Activated T-cell treated with anti-CD3 and anti-CD28 coated beads, Interleukin-2, amount 50 U/mL, for 4 hours (primary cell): ENCODE results near the gene EHD3. TPM values are rescaled to one million over a fixed set of nuclear protein-coding genes. Genes with fewer than 3 reads are reported as not detected.

ENCODE experiments used
- ATAC-seq, 2 donors: fragments of 200-7000 bp; cut with Tn5 transposase; one replicate each; pipeline ENCODE4 v1.10.0; 2021
- DNase-seq: peaks from one replicate; pipeline ENCODE4 v3.0.0-alpha.2; 2020
- H3K27me3 Mint-ChIP-seq: one replicate; pipeline ENCODE4 v1.8.0; 2021; ENCODE audit warnings: low read depth, mixed read lengths
- H3K36me3 Mint-ChIP-seq: one replicate; pipeline ENCODE4 v1.8.0; 2022; ENCODE audit warnings: mixed read lengths; ENCODE audit not compliant: insufficient read depth
- H3K4me1 Mint-ChIP-seq: one replicate; pipeline ENCODE4 v1.8.0; 2021; ENCODE audit warnings: low read depth, mixed read lengths
- H3K4me3 Mint-ChIP-seq: one replicate; pipeline ENCODE4 v1.8.0; 2021; ENCODE audit warnings: mild to moderate bottlenecking, moderate library complexity, mixed read lengths
- H3K9me3 Mint-ChIP-seq: one replicate; pipeline ENCODE4 v1.8.0; 2021; ENCODE audit warnings: mixed read lengths
- total RNA-seq, 3 donors: library from RNA; stranded (reverse); gene quantifications; one replicate each; pipeline ENCODE4 v1.2.1, GENCODE V29; 2021

Gene EHD3
- total RNA-seq, 3 donors from 2014 or later, result 1.8 to 2.2 (median 2.2) TPM

DNA sequence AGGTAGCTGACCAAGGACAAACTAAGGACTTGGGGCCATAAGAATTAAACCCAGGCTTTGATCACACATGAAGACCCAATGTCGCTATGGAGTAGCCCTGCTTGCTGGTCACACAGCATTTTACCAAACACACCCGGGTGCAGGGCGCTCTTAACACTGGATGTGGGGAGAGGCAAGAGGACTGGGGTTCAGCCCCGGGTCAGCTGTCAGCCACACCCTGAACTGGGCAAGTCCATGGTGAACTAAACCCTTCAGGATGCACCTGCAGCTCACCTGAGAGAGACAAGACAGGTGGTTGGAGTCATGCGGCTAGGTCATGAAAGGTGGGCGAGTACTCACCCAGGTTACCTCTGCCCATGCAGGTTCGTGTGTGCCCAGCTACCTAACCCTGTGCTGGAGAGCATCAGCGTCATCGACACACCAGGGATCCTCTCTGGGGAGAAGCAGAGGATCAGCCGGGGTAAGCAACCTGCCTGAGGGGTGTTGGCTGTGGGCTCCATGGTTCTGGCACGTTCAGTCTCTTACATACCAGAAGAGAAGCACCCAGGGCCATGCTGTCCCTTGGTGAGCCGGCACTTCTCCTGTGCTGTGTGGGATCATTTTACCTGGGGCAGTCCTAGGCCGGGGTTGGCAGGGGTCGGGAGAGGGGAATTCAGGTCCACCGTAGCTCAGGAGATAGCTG, 15.2 kb downstream of the EHD3 start:
- ATAC-seq (no peak), DNase-seq (no peak)
- H3K4me1 Mint-ChIP-seq, result no peaks in the 10 kb centered on the region
- no peak overlapping the region for H3K4me3 Mint-ChIP-seq
- no peaks in the 10 kb centered on the region for H3K27me3 Mint-ChIP-seq
- H3K36me3 Mint-ChIP-seq, result peaks cover 11% of the 10 kb centered on the region
- no peaks in the 10 kb centered on the region for H3K9me3 Mint-ChIP-seq

DNA sequence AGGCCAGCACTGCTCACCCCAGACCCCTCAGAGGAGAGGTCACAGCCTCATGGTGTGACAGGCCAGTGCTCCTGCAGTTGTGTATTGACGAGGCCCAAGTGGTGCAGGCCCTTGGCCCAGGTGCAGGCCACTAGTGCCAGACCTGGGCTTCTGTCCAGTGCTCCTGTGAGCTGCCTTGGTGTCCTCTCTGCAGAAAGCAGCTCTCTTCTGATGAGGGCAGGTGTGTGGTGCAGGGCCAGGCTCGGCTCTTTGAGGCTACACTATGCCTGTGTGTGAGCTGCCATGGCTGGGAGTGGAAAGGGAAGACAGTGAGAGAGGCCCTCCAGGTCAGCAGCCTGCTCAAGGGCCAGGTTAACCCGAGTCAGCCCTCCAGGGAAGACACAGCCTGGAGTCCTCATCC, 17.1 kb downstream of the EHD3 start:
- peaks cover 7% of the 10 kb centered on the region for H3K36me3 Mint-ChIP-seq
- no peaks in the 10 kb centered on the region for H3K4me1 Mint-ChIP-seq
- no peaks in the 10 kb centered on the region for H3K9me3 Mint-ChIP-seq
- DNase-seq (no peak), ATAC-seq (no peak)
- H3K27me3 Mint-ChIP-seq, result no peaks in the 10 kb centered on the region
- H3K4me3 Mint-ChIP-seq, result no peak overlapping the region

DNA sequence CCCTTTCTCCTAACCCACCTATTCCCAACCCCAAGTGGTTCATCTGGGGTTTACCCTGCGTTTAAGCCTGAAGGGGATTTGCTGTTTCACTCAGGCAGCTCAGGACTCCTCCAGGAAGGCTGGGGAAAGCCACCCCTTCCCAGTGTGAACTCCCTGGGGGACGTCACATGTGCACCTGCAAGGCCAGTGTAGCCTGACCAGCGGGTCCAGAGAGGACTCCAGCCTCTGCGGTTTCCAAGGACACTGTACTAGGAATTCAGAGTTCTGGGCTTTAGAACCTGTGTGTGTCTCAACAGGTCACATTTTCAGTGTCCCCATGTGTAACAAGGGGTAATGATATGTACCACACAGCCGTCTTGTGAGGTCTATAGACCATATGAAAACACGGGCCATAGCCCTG, 17.9 kb downstream of the EHD3 start:
- DNase-seq (no peak), ATAC-seq (no peak)
- no peak overlapping the region for H3K4me3 Mint-ChIP-seq
- H3K27me3 Mint-ChIP-seq, result no peaks in the 10 kb centered on the region
- H3K36me3 Mint-ChIP-seq, result peaks cover 7% of the 10 kb centered on the region
- H3K9me3 Mint-ChIP-seq, result no peaks in the 10 kb centered on the region
- peaks cover 1% of the 10 kb centered on the region for H3K4me1 Mint-ChIP-seq

DNA sequence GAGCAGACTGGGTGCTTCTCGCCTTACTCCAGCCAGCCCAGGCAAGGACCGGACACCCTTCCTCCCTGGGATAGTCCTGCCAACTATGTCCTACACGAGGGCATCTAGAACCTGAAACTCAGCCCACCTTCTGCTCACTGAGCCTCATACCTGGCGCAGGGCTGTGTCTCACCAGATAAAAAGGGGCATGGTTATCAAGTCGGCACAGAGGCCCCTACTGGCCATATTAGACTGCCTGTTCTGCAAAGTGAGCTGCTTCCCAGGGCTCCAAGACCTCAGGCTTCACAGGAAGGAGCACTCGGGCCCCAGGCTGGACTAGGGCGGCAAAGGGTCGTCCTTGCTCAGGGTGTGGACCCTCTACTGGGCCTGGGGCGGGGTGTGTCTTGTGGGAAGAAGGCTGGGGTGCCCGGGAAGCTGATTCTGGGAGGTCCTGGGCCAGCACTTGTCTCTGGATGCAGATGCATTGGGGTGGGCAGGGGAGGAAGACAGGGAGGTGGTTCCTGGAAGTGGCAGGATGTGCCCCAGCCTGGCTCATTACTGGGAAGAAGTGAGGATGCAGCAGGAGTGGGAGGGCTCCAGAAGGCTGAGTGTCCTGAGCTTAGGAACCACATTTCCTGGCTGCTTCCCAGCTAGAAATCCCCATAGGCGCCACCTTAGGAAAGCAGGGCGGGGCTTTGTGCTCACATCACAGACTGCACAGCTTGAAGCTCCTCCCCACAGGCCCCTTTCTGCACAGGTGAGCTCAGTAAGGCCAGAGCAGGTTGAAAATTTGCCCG, 19.6 kb downstream of the EHD3 start:
- Mint-ChIP-seq H3K27me3 (no peaks in the 10 kb centered on the region), H3K9me3 (no peaks in the 10 kb centered on the region), H3K4me1 (peaks cover 1% of the 10 kb centered on the region), H3K4me3 (no peak overlapping the region), H3K36me3 (peaks cover 2% of the 10 kb centered on the region)
- no peak for DNase-seq
- no peak for ATAC-seq

DNA sequence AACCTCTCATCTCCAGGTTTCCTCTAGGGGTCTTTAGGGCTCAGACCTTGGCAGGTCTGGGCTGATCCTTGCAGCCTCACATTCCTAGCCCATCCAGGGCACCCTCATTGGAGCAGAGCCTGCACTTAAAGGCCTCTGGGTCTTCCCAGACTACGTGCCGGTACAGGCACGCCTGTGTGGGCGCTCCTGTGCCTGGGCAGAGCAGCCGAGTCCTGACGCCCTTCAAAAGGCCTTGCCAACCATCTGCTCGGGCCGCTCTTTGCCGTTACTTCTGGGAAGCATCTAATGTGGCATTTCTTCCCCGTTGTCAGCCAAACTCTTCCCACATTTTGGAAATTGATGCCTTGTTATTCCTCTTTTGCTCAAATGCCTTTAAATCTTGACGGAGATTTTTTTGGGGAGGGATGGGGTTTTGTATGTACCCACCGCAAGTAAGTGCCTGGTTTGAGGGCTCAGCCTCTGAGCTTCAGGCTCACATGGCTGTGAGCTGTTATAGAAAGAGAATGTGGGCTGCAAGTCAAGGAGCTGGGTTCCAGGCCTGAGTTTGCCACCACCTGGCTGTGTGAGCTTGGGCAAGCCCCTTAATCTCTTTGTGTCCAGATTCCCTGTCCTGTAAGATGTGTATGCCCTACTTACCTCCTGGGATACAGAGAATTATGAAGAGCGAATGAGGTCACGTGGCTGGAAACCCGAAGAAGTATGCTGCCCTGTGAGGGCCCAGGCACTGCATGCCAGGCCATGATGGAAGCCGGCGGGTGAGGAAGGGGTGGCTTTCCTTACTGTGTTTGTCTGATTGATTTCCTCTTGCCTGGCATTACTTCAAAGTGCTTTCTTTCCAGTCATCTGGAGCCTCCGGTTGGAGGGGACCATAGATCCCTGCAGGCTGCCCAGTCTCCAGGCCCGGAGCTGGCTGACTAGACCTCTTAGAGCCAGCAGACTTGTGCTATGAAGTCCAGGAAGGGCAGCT, 20.6 kb downstream of the EHD3 start:
- no peak for ATAC-seq
- H3K4me1 Mint-ChIP-seq, result peaks cover 1% of the 10 kb centered on the region

DNA sequence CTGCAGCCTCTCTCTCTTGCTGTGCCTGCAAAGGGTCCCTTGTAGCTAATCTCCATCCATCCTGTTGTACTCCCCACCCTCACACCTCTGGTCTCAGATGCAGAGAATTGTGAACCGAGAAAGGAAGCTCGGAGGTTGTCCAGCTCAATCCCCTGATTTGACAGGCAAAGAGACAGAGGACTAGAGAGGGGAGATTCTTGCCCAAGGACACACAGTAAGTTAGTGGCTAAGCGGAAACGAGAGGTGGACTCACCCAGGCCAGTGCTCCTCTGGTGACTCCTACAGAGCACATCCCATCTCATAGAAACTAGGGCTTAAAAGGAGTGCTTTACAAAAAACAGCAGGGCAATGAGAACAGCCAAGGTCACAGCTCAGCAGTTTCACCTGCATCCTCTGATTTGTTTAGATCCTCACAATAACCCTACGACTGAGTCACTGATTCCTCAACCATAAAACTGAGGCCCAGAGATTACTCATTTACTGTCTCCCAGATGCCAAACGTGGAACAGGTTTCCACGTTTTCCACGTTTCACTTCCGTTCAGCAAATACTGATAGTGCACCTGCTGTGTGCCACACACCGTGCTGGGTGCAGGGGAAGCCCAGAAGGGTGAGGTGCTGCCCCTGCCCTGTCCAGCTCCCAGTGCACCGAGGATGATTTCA, 22.1 kb downstream of the EHD3 start:
- H3K27me3 Mint-ChIP-seq, result no peaks in the 10 kb centered on the region
- H3K9me3 Mint-ChIP-seq, result no peaks in the 10 kb centered on the region
- H3K36me3 Mint-ChIP-seq, result peaks cover 4% of the 10 kb centered on the region
- H3K4me3 Mint-ChIP-seq, result no peak overlapping the region
- ATAC-seq, result no peak
- DNase-seq, result no peak
- H3K4me1 Mint-ChIP-seq, result peaks cover 1% of the 10 kb centered on the region

More for the DNA sequence above, 20.6 kb downstream of the EHD3 start:
- no peaks in the 10 kb centered on the region for H3K27me3 Mint-ChIP-seq
- DNase-seq, result no peak
- H3K4me3 Mint-ChIP-seq, result no peak overlapping the region
- H3K36me3 Mint-ChIP-seq, result peaks cover 2% of the 10 kb centered on the region
- H3K9me3 Mint-ChIP-seq, result no peaks in the 10 kb centered on the region

DNA sequence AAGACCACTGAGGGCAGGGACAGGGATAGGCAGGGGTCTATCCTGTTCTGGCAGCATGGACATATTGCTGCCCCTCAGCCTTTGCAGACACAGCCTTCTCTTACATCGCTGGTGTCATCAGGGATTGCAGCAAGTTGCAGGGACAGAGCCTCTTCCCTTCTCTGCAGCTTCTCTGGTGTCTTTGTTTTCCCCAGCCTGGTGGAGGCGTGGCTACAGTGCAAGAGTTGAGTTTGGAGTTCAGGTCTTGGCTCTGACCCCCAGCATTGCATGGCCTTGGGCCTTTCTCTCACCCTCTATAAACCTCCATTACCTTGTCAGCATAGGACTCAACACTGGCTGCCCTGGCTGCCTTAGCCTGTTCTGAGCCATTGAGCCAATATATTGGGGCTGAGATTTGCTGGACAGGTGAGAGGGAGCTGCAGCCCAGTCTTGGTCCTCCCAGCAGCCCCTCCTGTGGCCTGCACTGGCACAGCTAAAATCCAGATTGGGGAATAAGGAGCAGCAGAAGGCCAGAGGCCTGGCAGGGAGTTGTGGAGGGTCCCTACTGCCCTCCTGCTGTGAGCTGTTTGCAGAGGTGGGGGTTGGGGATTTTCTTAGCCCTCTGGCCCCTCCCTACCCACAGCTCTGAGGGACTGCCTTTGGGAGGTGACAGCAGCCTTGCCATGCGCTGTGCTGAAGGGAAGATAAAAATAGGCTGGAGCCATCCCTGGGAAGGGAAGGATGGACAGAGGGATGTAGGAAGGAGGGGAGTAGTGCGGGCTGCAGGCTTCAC, 22.8 kb downstream of the EHD3 start:
- H3K36me3 Mint-ChIP-seq, result peaks cover 4% of the 10 kb centered on the region
- ATAC-seq (no peak), DNase-seq (no peak)
- no peak overlapping the region for H3K4me3 Mint-ChIP-seq
- H3K27me3 Mint-ChIP-seq, result no peaks in the 10 kb centered on the region
- peaks cover 1% of the 10 kb centered on the region for H3K4me1 Mint-ChIP-seq
- H3K9me3 Mint-ChIP-seq, result no peaks in the 10 kb centered on the region

DNA sequence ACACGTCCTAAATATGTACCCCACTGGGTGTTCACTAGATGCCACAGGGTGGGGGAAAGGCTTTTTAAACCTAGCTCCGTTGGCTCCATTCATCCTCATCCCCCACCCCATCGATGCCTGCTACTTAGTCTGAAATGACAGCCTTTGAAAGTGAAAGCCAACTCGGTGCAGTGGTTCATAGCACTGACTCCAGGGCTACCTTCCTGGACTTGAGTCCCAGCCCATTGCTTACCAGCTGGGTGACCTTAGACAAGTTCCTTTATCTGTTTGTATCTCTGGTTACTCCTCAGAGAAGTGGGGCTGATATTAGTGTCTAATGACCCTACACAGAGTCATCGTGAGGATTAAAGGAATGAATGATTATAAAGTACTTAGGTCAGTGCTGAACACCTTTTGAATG, 24.4 kb downstream of the EHD3 start:
- Mint-ChIP-seq H3K4me1 (peaks cover 1% of the 10 kb centered on the region), H3K27me3 (no peaks in the 10 kb centered on the region), H3K36me3 (peaks cover 4% of the 10 kb centered on the region), H3K9me3 (no peaks in the 10 kb centered on the region), H3K4me3 (no peak overlapping the region)
- no peak for DNase-seq
- ATAC-seq, result no peak

DNA sequence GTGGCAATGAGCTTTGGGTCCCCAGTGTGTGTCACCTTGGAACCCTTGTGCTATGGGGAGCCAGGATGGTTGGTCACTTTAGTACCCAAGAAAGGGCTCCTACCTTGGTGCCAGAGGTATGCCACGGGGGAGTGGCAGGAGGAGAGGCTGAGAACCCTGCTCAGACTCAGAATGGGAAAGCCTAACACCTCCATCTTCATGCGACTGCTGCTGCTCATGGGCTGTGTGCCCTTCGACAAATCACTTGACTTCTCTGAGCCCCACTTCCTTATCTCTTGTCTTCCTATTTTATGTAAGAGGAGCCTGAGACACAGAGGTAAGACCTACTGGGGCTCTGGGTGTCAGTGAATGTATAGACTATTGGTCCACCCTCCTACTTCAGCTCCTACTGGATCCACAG, 25.1 kb downstream of the EHD3 start:
- Mint-ChIP-seq H3K4me3 (no peak overlapping the region), H3K4me1 (peaks cover 1% of the 10 kb centered on the region), H3K27me3 (no peaks in the 10 kb centered on the region), H3K36me3 (peaks cover 4% of the 10 kb centered on the region), H3K9me3 (no peaks in the 10 kb centered on the region)
- DNase-seq, result no peak
- no peak for ATAC-seq

DNA sequence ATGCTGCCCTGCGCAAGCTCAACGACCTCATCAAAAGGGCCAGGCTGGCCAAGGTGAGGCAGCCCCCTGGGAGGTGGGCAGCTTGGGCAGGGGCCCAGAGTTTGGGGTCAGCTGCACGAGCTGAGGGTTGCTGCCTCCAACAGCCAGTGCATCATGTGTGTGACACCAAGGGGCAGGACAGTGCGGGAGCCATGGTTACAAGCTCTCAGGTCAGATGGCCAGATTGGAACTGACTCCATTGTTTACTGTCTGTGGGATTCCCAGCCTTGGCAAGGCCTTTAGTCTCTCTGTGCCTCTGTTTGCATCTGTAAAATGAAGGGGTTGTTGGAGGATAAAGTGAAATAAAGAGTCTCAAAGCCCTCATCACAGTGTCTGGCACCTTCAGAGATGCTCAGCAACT, 26.9 kb downstream of the EHD3 start:
- H3K9me3 Mint-ChIP-seq, result no peaks in the 10 kb centered on the region
- no peaks in the 10 kb centered on the region for H3K27me3 Mint-ChIP-seq
- peaks cover 4% of the 10 kb centered on the region for H3K36me3 Mint-ChIP-seq
- DNase-seq (no peak), ATAC-seq (no peak)
- H3K4me1 Mint-ChIP-seq, result peaks cover 1% of the 10 kb centered on the region
- no peak overlapping the region for H3K4me3 Mint-ChIP-seq

DNA sequence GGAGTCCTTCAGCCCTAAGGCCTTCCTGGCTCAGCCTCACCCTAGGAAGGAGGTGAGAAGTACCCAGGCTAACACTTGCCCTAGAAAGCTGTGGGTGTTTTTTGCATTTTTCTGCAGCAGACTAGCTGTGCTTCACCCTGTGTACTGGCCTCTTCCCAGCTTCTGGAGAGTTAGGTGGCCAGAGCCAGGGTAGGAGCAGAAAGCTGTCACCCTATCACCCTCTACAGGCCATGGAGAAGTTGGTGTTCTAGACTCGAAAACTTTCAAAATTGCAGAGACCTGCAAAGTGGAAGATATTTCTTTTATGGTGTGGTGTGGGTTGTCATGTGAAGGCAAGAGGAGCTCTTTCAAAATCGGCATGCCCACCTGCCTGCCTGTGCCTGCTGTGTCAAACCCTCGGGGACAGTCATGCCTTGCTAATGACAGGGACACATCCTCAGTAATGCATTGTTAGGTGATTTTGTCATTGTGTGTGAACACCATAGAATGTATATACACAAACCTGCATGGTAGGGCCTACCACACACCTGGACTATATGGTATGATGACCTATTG, 29.8 kb downstream of the EHD3 start:
- ATAC-seq (no peak), DNase-seq (no peak)
- no peak overlapping the region for H3K4me3 Mint-ChIP-seq
- no peaks in the 10 kb centered on the region for H3K27me3 Mint-ChIP-seq
- H3K9me3 Mint-ChIP-seq, result no peaks in the 10 kb centered on the region
- peaks cover 5% of the 10 kb centered on the region for H3K36me3 Mint-ChIP-seq
- H3K4me1 Mint-ChIP-seq, result no peaks in the 10 kb centered on the region

DNA sequence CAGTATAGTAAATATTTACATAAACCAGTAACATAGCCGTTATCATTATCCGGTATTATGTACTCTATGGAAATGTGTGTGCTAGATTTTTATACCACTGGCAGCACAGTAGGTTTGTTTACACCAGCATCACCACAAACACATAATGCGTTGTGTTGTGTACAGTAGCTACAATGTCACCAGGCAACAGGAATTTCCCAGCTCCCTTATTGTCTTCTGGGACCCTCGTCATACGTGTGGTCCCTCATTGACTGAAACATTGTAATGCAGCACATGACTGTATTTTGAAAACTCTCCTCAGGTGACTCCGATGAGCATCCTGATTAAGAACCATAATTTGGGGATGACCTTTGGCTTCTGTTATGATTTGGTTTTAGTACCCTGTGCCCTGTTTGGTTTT, 31.3 kb downstream of the EHD3 start:
- no peak for DNase-seq
- Mint-ChIP-seq H3K36me3 (peaks cover 5% of the 10 kb centered on the region), H3K27me3 (no peaks in the 10 kb centered on the region), H3K4me3 (no peak overlapping the region), H3K4me1 (no peaks in the 10 kb centered on the region), H3K9me3 (no peaks in the 10 kb centered on the region)
- no peak for ATAC-seq

DNA sequence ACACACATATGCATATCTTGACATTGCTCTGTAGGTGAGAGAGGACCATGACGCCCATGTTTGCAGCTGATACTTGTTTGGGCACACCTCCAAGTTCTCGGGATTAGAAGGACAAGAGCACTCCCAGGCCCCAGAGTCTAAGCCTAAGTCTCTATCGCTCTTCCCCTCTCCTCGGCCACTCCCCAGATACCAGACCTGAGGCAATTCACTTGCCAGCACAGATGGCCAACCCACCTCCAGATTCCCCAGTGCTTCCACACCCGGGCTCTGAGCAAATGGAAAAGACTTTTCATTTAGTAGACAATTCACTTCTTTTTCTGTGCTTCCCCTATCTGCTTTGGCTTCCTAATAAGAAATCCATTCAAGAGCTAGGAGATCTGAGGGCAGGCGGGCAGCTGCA, 32.9 kb downstream of the EHD3 start:
- no peak overlapping the region for H3K4me3 Mint-ChIP-seq
- H3K36me3 Mint-ChIP-seq, result peaks cover 3% of the 10 kb centered on the region
- DNase-seq (no peak), ATAC-seq (no peak)
- H3K9me3 Mint-ChIP-seq, result no peaks in the 10 kb centered on the region
- no peaks in the 10 kb centered on the region for H3K27me3 Mint-ChIP-seq
- H3K4me1 Mint-ChIP-seq, result no peaks in the 10 kb centered on the region
